Stimulated activated CD4-positive, alpha-beta T cell treated with anti-CD3 and anti-CD28 coated beads, Interleukin-1b, Interleukin-23, amount 100 ng/mL, for 24 hours (primary cell): ENCODE data around the gene CCNA2.

Source experiments
- DNase-seq, 4 experiments: peaks; one replicate each; pipeline ENCODE4 v3.0.0-alpha.2; 2020; ENCODE audit warnings: low read depth in 4 of 4, low spot score in 1 of 4

CCNA2 gene

GRCh38 chr4:121806411-121806810 is 17.3 kb downstream of the CCNA2 start:
- DNase-seq = no peak

GRCh38 chr4:121801715-121802075 is 22.0 kb downstream of the CCNA2 start:
- DNase-seq = no peak

- peak; percentile 91 to 95 (median 93) for DNase-seq
Measured at GRCh38 chr4:121800961-121801714, 22.5 kb downstream of the CCNA2 start, which contains the start of gene EXOSC9. TSS of gene EXOSC9 (plus strand) at chr4:121801323. CDS start at chr4:121801425, 102 bp downstream.

DNA sequence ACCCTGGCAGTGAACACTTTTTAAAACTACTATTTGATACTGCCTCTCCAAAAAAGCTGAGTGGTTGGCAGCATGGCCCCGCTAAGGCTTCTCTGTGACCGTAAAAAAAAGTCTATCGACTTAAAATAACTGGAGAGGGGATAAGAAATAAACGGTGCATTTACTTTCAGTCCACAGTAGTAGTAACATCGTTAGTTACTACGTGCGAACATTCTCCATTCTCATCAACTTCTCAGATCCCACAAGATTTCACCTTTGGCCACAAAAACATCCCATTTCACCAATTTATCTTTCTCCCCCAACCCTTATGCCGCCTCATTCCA is 23.1 kb downstream of the CCNA2 start:
- DNase-seq = no peak

DNA sequence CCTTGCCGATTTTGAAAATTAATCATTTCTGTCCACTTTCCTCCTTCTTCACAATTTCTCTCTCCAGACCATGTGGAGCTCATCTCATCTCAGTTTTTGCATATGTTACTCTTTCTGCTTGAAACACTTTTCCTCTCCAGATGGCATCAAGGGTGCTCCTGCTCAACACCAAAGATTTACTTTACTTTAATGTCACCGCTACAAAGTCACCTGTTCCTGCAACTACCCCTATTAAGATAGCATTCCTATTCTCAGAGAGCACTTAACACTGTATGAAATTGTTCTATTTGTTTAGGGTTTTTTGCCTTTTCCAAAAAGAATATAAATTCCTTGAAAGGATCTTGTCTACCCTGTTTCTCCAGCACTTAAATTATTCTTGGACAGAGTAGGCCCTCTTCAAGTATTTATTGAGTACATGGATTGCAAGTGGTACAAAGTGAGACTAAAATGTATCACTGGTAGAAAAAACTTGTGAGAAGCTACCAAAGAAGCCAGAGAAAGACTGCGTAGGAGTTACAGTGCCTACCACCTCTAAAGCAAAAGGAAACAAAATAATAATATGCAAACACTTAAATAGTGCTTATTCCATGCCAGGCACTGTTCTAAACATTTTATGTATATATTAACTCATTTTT is 23.7 kb downstream of the CCNA2 start:
- DNase-seq = no peak

- no peak for DNase-seq
Measured at GRCh38 chr4:121799208-121799823, 24.4 kb downstream of the CCNA2 start.

- no peak for DNase-seq
Measured at GRCh38 chr4:121796283-121796682, 27.4 kb downstream of the CCNA2 start.

GRCh38 chr4:121794505-121795188 is 29.0 kb downstream of the CCNA2 start:
- DNase-seq = no peak

DNA sequence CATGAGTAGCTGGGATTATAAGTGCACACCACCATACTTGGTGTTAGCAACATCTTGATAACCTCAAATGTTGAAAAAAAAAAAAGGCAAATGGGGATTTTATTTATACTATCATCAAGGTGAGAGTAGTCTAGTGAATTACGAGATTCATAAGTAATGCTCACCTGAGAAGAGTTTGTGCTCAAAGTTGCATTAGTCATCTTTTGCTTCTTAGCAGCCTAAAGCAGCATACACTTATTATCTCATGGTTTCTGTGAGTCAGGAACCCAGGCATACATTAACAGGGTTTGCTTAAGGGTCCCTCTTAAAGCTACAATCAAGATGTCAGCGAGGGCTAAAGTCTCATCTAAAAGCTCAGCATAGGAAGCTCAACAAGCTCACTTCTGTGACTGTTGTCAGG is 30.7 kb downstream of the CCNA2 start:
- DNase-seq = no peak

DNA sequence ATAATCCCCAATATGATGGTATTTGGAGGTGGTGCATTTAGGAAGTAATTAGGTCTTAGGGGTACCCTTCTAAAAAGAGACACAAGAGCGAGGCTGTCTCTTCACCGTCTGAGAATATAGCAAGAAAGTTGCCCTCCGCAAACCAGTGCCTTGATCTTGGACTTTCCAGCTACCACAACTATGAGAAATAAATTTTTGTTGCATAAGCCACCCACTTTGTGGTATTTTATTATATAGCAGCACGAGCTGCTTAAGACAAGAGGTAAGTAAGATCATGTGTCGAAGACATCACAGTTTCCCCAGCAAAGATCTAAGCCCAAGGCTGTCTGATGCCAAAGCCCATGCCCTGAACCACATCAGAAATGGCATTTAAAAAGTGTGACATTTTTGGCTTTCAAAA is 32.2 kb downstream of the CCNA2 start:
- DNase-seq = no peak

- DNase-seq = no peak
Measured at GRCh38 chr4:121790976-121791375, 32.7 kb downstream of the CCNA2 start.

DNA sequence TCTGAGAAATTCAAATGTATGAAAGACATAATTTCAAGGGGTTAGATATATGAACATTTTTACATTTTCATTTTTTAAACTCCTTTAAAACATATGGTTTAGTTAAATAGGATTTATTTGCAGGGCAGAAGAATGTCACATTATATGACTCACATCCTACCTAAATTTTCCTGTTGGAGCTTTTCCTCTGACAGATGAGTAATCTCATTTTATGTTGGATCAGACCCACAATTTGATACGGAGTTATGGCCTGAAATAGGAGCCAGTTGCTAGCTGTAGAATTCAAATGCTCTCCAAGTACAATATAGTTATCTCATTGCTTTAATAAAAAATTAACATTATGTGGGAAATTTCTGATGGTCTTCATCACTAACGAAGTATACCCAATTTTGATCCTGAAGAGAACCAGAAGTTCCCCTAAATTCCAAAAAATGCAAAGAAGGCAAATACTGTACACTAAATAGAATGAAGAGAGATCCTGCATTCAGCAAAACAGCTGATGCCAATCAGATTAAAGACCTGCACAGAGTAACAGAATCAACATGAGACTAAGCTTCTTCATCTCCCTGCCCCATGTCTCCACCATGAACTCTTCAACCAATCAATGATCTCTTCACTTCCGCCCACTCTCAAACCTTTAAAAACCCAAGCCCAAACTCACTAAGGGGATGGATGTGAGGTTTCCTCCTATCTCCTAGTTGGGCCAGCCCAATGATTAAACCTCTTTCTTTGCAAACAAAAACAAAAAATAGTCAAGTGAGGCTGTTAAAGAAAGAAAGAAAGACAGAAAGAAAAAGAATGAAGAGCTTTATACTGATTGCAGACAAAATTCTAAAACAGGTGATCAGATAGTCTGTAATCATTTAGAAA is 33.5 kb downstream of the CCNA2 start:
- DNase-seq = no peak

GRCh38 chr4:121789455-121789854 is 34.2 kb downstream of the CCNA2 start:
- no peak for DNase-seq

- DNase-seq = no peak
Measured at GRCh38 chr4:121788896-121789295, 34.8 kb downstream of the CCNA2 start.

- DNase-seq = no peak
Measured at GRCh38 chr4:121786221-121786620, 37.5 kb downstream of the CCNA2 start.

DNA sequence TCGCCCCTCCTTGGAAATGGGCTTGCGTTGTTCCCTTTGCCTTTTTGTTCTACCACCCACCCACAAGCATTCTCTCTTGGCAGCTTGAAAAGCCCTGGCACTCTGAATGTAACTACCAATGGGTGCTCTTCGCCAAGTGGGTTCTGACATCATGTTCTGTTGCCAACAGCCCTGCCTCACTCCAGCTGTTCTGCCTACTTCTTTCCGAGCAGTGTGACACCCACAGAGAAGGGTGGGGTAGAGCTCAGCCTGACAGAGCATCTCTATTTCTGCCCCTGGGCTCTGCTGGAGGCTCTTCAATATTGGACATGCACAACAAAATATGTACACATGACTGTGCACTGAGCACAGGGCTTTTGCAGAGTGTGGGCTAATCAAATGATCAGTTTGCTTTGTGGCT is 38.2 kb downstream of the CCNA2 start:
- DNase-seq = no peak

- no peak for DNase-seq
Measured at GRCh38 chr4:121784975-121785374, 38.7 kb downstream of the CCNA2 start.

- no peak for DNase-seq
Measured at GRCh38 chr4:121784401-121784800, 39.3 kb downstream of the CCNA2 start.

DNA sequence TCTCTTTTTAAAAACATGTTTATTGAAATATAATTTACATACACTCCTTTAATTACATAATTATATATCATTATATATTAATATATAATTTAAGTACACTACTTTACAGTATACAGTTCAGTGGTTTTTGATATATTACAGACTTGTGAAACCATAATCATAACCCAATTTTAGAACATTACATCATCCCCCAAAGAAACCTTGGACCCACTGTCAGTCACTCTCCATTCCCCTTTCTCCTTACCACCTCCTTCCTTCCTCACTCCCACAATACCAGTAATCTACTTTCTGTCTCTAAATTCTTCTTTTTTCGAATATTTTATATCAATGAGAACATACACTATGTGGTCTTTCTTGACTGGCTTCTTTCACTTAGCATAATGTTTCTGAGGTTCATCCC is 40.5 kb downstream of the CCNA2 start:
- no peak for DNase-seq

GRCh38 chr4:121778991-121779628 is 44.6 kb downstream of the CCNA2 start:
- no peak for DNase-seq

- DNase-seq = no peak
Measured at GRCh38 chr4:121777625-121778024, 46.1 kb downstream of the CCNA2 start.
